Head of caudate nucleus (tissue), 42 donors: ENCODE results near the gene ODAM.
A peak's percentile ranks its signal among the peaks of the same experiment; 100 is the strongest.
"Not testable (repeated sequence)": the region's sequence is repeated elsewhere in the genome, so short reads cannot be mapped to it uniquely, and the experiment has no call there.

Source experiments
- DNase-seq, 42 donors: peaks; one replicate each; pipeline versions ENCODE4 v3.0.0 to v3.0.0-alpha.2; 2020 to 2021; ENCODE audit warnings: mixed read lengths in 7 of 42
- intact Hi-C: fragments of 100-400 bp; cut with DNase I; formaldehyde crosslinking; loops from one replicate; pipeline ENCODE4 v1.15.0; 2022

ODAM gene

GRCh38 chr4:70195425-70195824, at the start of gene ODAM:
Gene ODAM (plus strand): TSS chr4:70195725. CDS start chr4:70196544, 819 bp downstream.
- no peak for DNase-seq
- intact Hi-C loops: no loop called here

GRCh38 chr4:70151271-70151670, 44.3 kb upstream of the ODAM start:
- intact Hi-C loops: no loop called here
- no peak for DNase-seq

DNA sequence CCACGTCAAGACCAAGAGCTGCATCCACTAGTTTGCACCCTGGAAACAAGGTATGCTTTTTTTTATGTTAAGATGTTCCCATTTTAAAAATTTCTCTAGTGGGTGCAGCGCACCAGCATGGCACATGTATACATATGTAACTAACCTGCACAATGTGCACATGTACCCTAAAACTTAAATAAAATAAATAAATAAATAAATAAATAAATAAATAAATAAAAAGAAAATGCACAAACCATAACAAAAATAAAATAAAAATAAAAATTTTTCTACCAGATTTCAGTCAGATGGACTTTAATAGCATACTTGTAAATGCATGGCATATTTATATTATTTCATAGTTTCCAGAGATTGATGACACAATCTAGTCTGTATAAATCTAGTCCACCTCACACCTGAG, 43.4 kb upstream of the ODAM start:
- no peak for DNase-seq
- intact Hi-C loops: no loop called here

- no peak for DNase-seq
- intact Hi-C loops: no loop called here
Observed at GRCh38 chr4:70153937-70154336, 41.6 kb upstream of the ODAM start, which contains the start of gene PRR27. Gene PRR27 (plus strand): TSS chr4:70154237. CDS start chr4:70154376, 139 bp downstream.

DNA sequence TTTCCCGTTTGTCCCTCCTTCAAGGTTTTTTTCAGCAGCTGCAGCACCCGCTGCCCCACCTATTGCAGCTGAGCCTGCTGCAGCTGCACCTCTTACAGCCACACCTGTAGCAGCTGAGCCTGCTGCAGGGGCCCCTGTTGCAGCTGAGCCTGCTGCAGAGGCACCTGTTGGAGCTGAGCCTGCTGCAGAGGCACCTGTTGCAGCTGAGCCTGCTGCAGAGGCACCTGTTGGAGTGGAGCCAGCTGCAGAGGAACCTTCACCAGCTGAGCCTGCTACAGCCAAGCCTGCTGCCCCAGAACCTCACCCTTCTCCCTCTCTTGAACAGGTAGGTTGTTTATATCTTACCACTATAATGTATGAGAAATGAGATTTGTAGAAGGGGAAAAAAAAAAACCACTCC, 36.9 kb upstream of the ODAM start:
- no peak for DNase-seq
- intact Hi-C loops: no loop called here

DNA sequence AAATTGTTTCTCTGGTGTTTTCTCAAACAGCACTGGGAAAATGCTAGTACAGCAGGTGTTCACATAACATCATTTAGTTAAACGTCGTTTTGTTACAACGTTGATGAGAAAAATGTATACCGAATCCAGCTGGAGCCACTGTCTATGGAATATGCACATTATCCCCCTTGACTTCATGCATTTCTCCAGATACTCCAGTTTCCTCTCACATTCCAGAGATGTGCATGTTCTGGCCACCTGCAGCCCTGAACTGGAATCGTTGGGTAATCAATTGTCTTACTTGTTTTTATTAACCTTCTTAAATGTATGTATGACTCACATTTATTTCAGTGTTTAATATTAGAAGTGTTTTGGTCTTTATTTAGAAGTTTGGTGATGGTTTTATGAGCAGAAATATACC, 18.4 kb upstream of the ODAM start:
- intact Hi-C loops: no loop called here

DNA sequence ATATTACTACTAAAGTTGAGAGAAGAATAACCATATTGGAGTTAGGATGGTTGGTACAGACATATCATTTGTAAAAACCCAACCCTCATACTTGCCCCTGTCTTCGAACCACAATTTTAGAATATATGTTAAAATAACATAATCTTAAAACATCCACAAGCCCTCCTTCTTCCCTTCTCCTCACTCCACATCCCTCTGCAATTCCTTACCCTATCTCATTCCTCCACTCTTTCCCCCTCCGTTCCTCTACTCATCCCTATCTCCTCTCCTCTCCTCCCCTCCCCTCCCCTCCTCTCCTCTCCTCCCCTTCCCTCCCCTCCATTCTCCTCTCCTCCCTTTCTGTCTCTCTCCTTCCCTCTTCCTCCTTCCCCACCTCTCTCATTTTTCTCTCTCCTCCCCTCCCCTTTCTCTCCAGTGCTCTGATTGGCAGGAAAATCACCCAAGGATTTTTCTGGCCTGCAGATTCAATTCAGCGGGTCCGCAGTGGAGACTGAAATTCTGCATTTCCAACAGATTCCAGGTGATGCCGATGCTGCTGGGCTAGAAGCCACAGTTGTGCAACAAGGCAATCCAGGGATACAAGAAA, 17.4 kb upstream of the ODAM start:
- intact Hi-C loops: no loop called here
- DNase-seq: no peak

More for the DNA sequence above, 18.4 kb upstream of the ODAM start:
- DNase-seq: no peak

- intact Hi-C loops: no loop called here
Observed at GRCh38 chr4:70179811-70180210, 15.7 kb upstream of the ODAM start.

GRCh38 chr4:70181864-70182263, 13.7 kb upstream of the ODAM start:
- intact Hi-C loops: no loop called here
- no peak for DNase-seq

More at GRCh38 chr4:70179811-70180210, 15.7 kb upstream of the ODAM start:
- no peak for DNase-seq

GRCh38 chr4:70182517-70183167, 12.9 kb upstream of the ODAM start:
- DNase-seq: no peak
- intact Hi-C loops: no loop called here

GRCh38 chr4:70183168-70183939, 12.2 kb upstream of the ODAM start:
- DNase-seq: peak in 2 of 42 donors; percentile 2 to 15
- intact Hi-C loops: no loop called here

DNA sequence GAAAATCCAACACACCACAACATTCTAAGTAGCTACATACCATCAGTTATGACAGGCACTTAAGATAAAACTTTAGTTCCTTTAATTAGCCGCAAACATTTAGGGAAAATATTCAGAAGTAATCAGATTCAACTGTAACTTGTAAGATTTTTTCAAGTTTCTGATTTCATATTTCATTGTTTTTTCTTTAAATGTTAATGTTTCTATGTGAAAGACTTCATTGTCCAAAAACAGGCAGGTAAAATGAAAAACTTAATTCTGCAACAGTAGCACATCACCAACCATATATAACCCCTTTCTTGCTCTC, 11.6 kb upstream of the ODAM start:
- DNase-seq: no peak
- intact Hi-C loops: no loop called here

- DNase-seq: no peak
- intact Hi-C loops: no loop called here
Observed at GRCh38 chr4:70187216-70187615, 8.3 kb upstream of the ODAM start.

DNA sequence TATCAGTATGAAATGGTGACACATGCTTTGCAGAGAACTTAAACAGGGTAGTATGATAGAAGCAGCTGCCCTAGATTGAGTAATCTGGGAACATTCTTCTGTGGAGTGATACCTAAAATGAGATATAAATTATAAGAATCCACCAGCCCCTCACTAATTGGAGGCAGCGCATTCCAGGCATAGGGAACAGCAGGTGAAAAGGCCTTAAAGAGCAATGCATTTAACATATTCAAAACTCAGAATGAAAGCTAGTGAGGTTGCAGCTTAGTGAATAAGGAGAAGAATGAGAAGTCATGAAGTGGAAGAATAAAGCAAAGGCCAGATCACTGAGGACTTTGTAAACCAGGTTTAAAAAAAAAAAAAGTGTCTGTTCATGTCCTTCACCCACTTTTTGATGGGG, 4.9 kb upstream of the ODAM start:
- DNase-seq: no peak
- intact Hi-C loops: no loop called here

DNA sequence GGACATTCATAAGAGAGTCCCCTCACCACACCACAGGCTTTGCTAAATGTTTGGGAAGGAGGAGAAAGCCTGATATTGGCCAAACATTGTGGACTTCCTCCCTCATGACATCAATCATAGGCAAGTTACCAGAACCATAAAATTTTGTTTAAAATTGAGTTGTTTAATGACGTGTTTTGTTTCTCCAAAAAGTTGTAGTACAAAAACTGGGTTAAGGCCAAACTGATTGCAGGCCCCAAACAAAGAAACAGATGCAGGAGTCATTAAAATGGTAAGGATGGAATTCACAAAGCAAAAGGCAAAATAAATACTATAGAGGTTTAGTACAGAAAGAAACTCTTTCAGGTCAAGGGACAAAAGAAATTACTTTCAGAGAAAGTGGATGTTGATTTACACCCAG, 3.9 kb upstream of the ODAM start:
- DNase-seq: no peak
- intact Hi-C loops: no loop called here

- no peak for DNase-seq
- intact Hi-C loops: no loop called here
Observed at GRCh38 chr4:70192895-70193294, 2.6 kb upstream of the ODAM start.

DNA sequence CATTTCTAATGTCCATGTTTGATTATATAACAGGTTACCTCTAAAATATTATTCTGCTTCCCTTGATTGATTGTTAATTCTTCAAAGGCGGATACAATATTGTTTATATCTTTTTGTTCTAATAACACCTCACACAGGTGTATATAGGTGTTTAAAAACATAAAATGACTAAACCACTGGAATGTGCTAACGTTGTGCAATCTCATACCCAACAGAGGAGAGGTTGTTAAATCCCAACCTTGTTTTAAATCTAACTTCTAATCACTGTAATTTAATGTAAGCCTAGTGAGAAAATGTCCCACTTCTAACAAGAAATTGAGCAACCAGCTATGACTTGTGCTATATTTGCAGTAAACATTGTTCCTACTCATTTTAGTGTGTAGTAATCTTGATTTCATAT, 1.3 kb downstream of the ODAM start:
- DNase-seq: no peak
- intact Hi-C loops: no loop called here

GRCh38 chr4:70197842-70198241, 2.3 kb downstream of the ODAM start:
- intact Hi-C loops: no loop called here
- no peak for DNase-seq

DNA sequence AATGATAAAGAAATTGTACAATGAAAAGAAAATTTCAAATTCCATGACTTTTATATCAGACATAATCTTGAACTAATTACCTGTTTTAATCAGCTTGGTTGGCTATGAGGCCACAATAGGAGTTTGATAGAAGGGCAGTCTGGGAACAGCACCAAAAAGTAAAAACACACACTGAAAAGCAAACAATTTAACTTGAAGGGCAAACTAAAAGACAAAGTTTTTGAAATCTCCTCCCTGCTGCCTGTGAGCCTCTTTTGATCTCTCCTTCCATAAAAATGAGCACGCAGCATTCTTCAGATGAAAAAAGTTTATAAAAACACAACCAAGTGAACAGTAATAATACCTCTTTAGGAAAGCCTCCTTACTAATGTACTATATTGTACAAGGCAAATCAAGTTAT, 8.1 kb downstream of the ODAM start:
- DNase-seq: no peak
- intact Hi-C loops: no loop called here

DNA sequence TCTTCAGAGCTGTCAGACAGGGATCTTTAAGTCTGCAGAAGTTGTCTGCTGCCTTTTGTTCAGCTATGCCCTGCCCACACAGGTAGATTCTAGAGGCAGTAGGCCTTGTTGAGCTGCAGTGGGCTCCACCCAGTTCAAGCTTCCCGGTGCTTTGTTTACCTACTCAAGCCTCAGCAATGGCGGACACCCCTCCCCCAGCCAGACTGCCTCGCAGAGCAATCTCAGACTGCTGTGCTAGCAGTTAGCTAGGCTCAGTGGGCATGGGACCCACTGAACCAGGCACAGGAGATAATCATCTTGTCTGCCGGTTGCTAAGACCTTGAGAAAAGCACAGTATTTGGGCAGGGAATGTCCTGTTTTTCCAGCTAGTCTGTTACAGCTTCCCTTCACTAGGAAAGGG, 17.2 kb downstream of the ODAM start:
- intact Hi-C loops, DNase-seq: not testable (repeated sequence)

DNA sequence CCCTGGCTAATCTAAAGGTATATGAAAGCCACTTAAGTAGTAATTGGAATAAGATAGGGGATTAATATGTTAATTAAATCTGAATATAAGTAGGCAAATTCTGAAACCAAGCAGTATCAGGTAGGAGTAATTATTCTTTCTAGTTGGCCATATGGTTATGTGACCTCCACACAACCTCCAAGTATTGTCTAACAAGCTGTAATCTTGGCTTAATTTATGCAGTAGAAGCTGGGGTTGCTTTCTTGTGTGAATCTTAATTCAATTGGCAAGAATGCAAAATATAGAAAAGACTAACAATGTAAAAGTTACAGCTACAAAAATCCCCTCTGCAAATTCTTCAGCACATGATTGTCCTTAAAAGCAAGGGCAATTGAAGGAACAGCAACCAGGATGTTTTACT, 20.6 kb downstream of the ODAM start:
- DNase-seq, intact Hi-C loops: not testable (repeated sequence)
